ENCODE results near the gene COL4A1. TPM values are rescaled to one million over a fixed set of nuclear protein-coding genes. Genes with fewer than 3 reads are reported as not detected.

Gene COL4A1
- total and polyA plus RNA-seq, 12 donors, result 83.3 to 342 (median 147) TPM

DNA sequence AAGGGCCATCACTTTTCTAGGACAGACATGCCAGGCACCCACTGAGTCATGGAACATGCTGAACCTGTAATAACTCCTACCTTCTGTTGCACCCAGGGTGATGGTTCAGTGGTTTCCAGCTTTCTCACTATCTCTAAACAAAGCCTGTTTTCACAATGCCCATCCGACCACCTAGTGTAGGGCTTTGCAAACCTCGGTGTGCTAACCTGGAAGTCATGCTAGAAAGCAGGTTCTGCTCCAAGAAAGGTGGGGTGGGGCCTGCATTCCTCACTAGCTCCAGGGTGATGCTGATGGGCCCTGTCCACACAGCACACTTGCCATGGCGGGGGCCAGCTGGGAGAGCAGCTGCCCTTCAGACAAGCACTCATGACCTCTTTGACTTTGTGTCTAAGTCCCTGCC lies 43.6 kb upstream of the COL4A1 start:
- Histone ChIP-seq H3K9me3 (no peaks in the 10 kb centered on the region), H3K4me3 (no peak overlapping the region), H3K36me3 (peaks cover 0 to 19% (median 0%) of the 10 kb centered on the region in 9 donors), H3K27me3 (no peaks in the 10 kb centered on the region), H3K4me1 (peaks cover 25 to 94% (median 72%) of the 10 kb centered on the region in 9 donors), H3K27ac (peak overlapping the region in 7 of 10 donors; percentile 13 to 76 (median 28))
- intact Hi-C loops (cut with DNase I), result no loop called here
- DNase-seq (no peak), ATAC-seq (peak in 2 of 8 donors; percentile 30 to 34)
- 44 to 74% methylated on average over 3 of the region's 3 CpGs for WGBS, 2 donors
- TF ChIP-seq, protein P1, sequence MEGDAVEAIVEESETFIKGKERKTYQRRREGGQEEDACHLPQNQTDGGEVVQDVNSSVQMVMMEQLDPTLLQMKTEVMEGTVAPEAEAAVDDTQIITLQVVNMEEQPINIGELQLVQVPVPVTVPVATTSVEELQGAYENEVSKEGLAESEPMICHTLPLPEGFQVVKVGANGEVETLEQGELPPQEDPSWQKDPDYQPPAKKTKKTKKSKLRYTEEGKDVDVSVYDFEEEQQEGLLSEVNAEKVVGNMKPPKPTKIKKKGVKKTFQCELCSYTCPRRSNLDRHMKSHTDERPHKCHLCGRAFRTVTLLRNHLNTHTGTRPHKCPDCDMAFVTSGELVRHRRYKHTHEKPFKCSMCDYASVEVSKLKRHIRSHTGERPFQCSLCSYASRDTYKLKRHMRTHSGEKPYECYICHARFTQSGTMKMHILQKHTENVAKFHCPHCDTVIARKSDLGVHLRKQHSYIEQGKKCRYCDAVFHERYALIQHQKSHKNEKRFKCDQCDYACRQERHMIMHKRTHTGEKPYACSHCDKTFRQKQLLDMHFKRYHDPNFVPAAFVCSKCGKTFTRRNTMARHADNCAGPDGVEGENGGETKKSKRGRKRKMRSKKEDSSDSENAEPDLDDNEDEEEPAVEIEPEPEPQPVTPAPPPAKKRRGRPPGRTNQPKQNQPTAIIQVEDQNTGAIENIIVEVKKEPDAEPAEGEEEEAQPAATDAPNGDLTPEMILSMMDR (IDR thresholded peaks at IDR 0.05), result no peak

DNA sequence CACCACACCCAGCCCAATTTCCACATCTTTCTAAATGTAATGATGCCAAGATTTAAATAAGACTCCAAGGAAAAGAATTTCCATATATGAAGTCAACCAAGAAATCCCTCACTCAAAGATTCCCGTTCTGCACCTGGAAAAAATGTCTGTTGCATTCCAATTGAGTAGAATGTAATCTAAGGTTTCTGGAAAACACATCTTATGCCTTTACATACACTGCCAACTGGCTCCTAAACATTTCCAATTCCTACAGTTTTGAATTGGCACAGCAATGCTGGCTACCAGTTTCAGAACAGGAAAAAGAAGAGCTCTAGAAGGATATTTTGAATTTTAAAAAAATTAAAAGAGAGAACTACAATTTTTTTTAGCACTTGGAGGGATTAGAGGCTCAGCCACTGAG lies 43.1 kb upstream of the COL4A1 start:
- TF ChIP-seq, protein P1 (IDR thresholded peaks at IDR 0.05), result no peak

GRCh38 chr13:110349239-110349638 lies 42.3 kb upstream of the COL4A1 start:
- peaks cover 25 to 85% (median 72%) of the 10 kb centered on the region in 9 donors for H3K4me1 ChIP-seq
- intact Hi-C loops (cut with DNase I), result loop anchor here in 3 of 10 donors (5.0 to 10.0 kb wide), 3 partner anchors 37 to 66 kb away; no protein-coding TSS in a partner anchor
- WGBS, 2 donors, result 56 to 59% methylated on average over 5 of the region's 5 CpGs
- H3K9me3 ChIP-seq, result no peaks in the 10 kb centered on the region
- H3K36me3 ChIP-seq, result peaks cover 0 to 30% (median 0%) of the 10 kb centered on the region in 9 donors
- DNase-seq (no peak), ATAC-seq (peak in 1 of 8 donors; percentile 11)
- peak overlapping the region in 6 of 10 donors; percentile 70 to 82 (median 76) for H3K27ac ChIP-seq
- no peak overlapping the region for H3K4me3 ChIP-seq
- TF ChIP-seq, protein P1 (IDR thresholded peaks at IDR 0.05), result no peak
- no peaks in the 10 kb centered on the region for H3K27me3 ChIP-seq

More for the DNA sequence above, 43.1 kb upstream of the COL4A1 start:
- no peak for DNase-seq
- Histone ChIP-seq H3K9me3 (no peaks in the 10 kb centered on the region), H3K27me3 (no peaks in the 10 kb centered on the region), H3K4me1 (peaks cover 25 to 92% (median 72%) of the 10 kb centered on the region in 9 donors), H3K4me3 (no peak overlapping the region), H3K27ac (peak overlapping the region in 7 of 10 donors; percentile 13 to 76 (median 28)), H3K36me3 (peaks cover 0 to 23% (median 0%) of the 10 kb centered on the region in 9 donors)
- 83 to 89% methylated on average over 1 of the region's 1 CpG for WGBS, 2 donors
- intact Hi-C loops (cut with DNase I), result no loop called here
- no peak for ATAC-seq

DNA sequence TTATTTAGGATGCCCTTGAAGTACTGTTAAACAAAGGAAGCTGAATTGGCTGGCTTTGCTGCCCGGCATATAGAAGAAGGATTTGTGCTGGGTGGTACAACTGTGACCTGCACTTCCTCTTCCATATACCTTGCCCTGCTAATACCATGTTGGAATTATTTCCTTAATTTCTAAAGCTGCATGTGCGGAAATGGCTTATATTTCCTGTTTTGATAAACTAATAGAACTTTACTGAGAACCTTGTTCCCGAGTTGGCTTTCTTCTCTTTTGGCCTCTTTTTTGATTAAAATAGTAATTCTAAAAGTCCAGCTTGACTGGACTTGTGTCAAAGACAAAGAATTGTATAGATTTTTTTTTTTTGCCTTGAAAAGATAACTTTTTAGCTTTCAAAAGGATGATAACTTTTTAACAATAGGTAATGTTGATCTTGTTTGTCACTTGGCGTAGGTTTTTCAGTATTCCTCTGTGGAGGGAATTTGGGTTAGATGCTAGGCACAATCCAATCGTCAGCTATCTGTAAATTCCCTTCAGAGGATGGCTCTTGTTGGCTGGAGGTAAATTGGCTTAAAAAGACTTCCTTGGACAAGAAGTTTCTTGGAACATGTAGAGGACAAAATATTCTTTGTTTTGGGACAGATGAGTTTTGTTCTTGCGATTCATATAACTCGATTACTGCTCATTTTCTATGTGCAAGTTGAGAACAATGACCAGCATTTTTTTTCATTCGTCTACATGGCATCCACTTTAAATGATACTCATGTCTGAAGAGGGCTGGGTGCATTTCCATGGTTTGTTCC lies 41.5 kb upstream of the COL4A1 start:
- DNase-seq (no peak), ATAC-seq (peak in 2 of 8 donors; percentile 11 to 13)
- intact Hi-C loops (cut with DNase I), result loop anchor here in 3 of 10 donors (5.0 to 10.0 kb wide), 3 partner anchors 36 to 66 kb away; no protein-coding TSS in a partner anchor
- H3K4me1 ChIP-seq, result peaks cover 25 to 85% (median 68%) of the 10 kb centered on the region in 9 donors
- TF ChIP-seq, protein P1 (IDR thresholded peaks at IDR 0.05), result no peak
- peaks cover 0 to 32% (median 0%) of the 10 kb centered on the region in 9 donors for H3K36me3 ChIP-seq
- H3K9me3 ChIP-seq, result no peaks in the 10 kb centered on the region
- 51 to 55% methylated on average over 8 of the region's 8 CpGs for WGBS, 2 donors
- H3K4me3 ChIP-seq, result no peak overlapping the region
- H3K27ac ChIP-seq, result peak overlapping the region in 9 of 10 donors; percentile 24 to 82 (median 71)
- H3K27me3 ChIP-seq, result no peaks in the 10 kb centered on the region
